BLaER1 treated with 17β-estradiol and CSF1 and Interleukin-3, amounts not matched to agents 10 nM and 100 nM (cell line): ENCODE data around the gene GLIPR1.

Experiments used
- H3K27ac ChIP-seq, 11 experiments: shearing (Covaris generic); formaldehyde crosslinking; 2 replicates each; pipeline ENCODE4 v1.8.1; 2022
- H3K27me3 ChIP-seq, 11 experiments: shearing (Covaris generic); formaldehyde crosslinking; 2 replicates each; pipeline ENCODE4 v1.8.1; 2022
- H3K36me3 ChIP-seq, 11 experiments: shearing (Covaris generic); formaldehyde crosslinking; 2 replicates each; pipeline ENCODE4 v1.8.1; 2022
- H3K4me1 ChIP-seq, 10 experiments: shearing (Covaris generic); formaldehyde crosslinking; 2 replicates each; pipeline ENCODE4 v1.8.1; 2022
- H3K4me2 ChIP-seq, 11 experiments: shearing (Covaris generic); formaldehyde crosslinking; 2 replicates each; pipeline ENCODE4 v1.8.1; 2022
- H3K4me3 ChIP-seq, 10 experiments: shearing (Covaris generic); formaldehyde crosslinking; 2 replicates each; pipeline ENCODE4 v1.8.1; 2022
- H3K9ac ChIP-seq, 11 experiments: shearing (Covaris generic); formaldehyde crosslinking; 2 replicates each; pipeline ENCODE4 v1.8.1; 2022
- H3K9me3 ChIP-seq, 11 experiments: shearing (Covaris generic); formaldehyde crosslinking; replicated peaks in 1 of 11; 2 replicates each; pipeline ENCODE4 v1.8.1; 2022
- H4K20me1 ChIP-seq, 11 experiments: shearing (Covaris generic); formaldehyde crosslinking; 2 replicates each; pipeline ENCODE4 v1.8.1; 2022
- Cebpa-rat ChIP-seq, 11 experiments: shearing (Covaris generic); IDR thresholded peaks; 2 replicates each; pipeline ENCODE4 v1.8.1; 2022

Gene GLIPR1

DNA sequence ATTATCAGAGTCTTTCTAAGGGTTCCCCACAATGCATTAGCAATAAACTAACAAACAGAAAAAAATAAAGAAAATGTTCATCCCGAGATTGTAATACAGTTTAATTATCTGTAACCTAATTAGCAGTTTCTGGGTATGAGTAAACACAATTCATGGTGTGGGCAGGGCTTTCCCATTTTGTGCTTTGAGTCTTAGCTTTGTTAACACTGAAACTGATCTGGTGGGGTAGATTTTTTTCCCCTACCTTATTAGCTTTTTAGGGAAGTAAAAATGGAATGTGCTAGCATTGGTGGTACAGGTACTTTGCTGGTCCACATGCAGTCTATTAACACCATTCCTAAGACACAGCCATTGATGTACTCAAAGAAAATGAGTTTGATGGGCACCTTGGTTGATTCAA, 49.3 kb downstream of the GLIPR1 start:
- TF ChIP-seq Cebpa-rat (IDR thresholded peaks at IDR 0.05), result no peak
- no peaks in the 10 kb centered on the region for H4K20me1 ChIP-seq
- no peak overlapping the region for H3K27ac ChIP-seq
- H3K27me3 ChIP-seq, result no peaks in the 10 kb centered on the region
- no peak overlapping the region for H3K4me3 ChIP-seq
- H3K4me2 ChIP-seq, result no peak overlapping the region
- H3K4me1 ChIP-seq, result peaks cover 5 to 37% (median 26%) of the 10 kb centered on the region in 10 experiments; a peak in 18 of 20 replicates
- H3K36me3 ChIP-seq, result no peaks in the 10 kb centered on the region
- H3K9me3 ChIP-seq, result no peaks in the 10 kb centered on the region
- no peak overlapping the region for H3K9ac ChIP-seq

DNA sequence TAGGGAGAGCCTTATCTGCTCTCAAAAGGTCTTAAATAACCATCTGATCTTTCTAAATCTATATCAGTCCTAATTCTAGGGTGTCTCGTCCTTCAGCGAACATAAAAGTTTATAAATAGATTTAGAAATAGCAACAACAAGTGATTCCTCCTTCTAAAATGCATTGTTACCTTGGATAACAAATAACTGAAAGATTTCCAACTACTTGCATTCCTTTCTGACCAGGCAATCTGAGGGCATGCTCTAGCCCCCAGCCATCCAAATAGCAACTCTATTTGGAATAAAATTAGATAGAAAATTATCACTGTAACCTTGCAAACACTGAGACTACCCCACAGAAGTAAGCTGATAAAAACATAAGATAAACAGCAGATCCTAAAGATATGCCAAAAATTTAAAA, 52.7 kb downstream of the GLIPR1 start:
- peaks cover 0 to 7% (median 5%) of the 10 kb centered on the region in 10 experiments; a peak in 14 of 20 replicates for H3K4me1 ChIP-seq
- H3K27me3 ChIP-seq, result no peaks in the 10 kb centered on the region
- no peak overlapping the region for H3K27ac ChIP-seq
- no peaks in the 10 kb centered on the region for H4K20me1 ChIP-seq
- TF ChIP-seq Cebpa-rat (IDR thresholded peaks at IDR 0.05), result no peak
- H3K36me3 ChIP-seq, result no peaks in the 10 kb centered on the region
- no peak overlapping the region for H3K4me2 ChIP-seq
- no peak overlapping the region for H3K4me3 ChIP-seq
- H3K9ac ChIP-seq, result no peak overlapping the region
- H3K9me3 ChIP-seq, result no peaks in the 10 kb centered on the region

DNA sequence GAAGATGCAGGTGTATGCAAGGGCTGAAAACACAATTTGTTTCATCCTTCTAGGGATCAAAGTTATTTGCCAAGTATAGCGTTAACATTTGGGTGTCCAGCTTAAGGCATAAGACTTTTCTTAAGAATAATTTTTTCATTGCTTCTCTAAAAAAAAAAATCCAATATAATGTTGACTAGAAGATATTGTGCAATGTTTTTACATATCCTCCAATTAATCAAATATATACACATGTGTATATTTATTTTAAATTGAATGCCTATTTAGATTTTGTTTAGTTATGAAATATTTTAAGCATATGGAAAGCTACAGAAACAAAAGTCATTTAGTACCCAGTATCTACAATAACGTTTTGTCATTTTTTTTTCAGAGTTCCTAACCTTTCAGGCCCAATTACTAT, 59.3 kb downstream of the GLIPR1 start:
- Histone ChIP-seq H3K27me3 (no peaks in the 10 kb centered on the region), H3K27ac (no peak overlapping the region), H3K4me3 (no peak overlapping the region), H3K4me1 (no peaks in the 10 kb centered on the region), H3K4me2 (no peak overlapping the region), H3K9me3 (no peaks in the 10 kb centered on the region), H3K9ac (no peak overlapping the region), H4K20me1 (no peaks in the 10 kb centered on the region), H3K36me3 (no peaks in the 10 kb centered on the region)
- no peak for TF ChIP-seq Cebpa-rat (IDR thresholded peaks at IDR 0.05)

DNA sequence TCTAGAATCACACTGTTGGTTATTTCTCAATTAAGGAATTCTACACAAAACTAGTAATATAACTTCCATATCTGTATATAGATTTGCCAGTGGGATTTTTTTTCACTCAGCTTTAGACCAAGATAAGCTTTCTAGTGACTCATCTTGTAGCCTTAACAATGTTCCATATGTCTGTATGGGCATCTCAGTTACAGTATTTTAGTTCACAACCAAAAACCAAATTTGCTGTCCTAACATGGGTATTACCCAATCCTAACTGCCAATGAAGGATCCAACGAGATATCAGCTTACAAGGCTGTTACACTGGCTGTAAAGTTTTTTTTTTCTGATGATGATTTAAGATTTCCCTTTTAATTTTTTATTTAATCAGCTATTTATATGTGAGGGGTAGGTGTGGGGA, 62.4 kb downstream of the GLIPR1 start:
- no peaks in the 10 kb centered on the region for H4K20me1 ChIP-seq
- H3K4me1 ChIP-seq, result no peaks in the 10 kb centered on the region
- no peak overlapping the region for H3K9ac ChIP-seq
- no peak overlapping the region for H3K4me2 ChIP-seq
- H3K36me3 ChIP-seq, result no peaks in the 10 kb centered on the region
- H3K4me3 ChIP-seq, result no peak overlapping the region
- no peaks in the 10 kb centered on the region for H3K9me3 ChIP-seq
- no peaks in the 10 kb centered on the region for H3K27me3 ChIP-seq
- no peak for TF ChIP-seq Cebpa-rat (IDR thresholded peaks at IDR 0.05)
- H3K27ac ChIP-seq, result no peak overlapping the region

DNA sequence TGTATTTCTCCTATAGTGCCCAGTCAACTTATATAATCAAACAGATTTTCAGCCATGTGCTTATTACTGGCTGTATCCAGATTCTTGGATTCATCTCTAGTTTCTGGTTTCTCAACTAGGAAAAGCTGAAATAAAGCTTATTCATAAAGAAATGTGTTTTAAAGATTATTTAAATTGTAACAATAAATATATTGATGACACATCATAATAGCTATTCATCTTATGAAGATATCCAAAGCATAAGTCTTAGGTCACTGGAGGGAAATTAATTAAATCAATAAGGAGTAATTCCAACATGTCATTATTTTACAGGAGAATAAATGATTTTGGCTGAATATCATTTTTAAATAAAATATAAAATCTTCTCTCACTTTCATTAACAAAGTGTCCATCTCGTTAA, 63.0 kb downstream of the GLIPR1 start:
- Histone ChIP-seq H3K27ac (no peak overlapping the region), H3K4me2 (no peak overlapping the region)

DNA sequence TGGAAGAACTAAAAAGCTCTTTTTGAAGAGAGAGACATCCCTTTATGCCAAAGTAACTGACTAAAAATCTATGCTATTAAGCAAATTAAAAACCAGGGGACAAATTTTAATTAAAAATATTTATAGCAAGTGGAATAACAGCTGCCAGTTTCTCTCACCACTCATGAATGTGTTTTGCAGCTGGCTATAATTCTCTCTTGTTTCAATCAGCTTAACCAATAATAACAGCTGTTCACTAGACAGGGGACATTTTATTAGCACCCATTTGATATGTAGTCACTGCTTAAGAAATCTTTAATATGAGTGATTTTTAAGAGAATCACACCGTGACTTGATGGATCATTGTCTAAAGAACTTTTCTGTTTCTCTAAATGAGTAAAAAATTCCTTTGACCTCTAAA, 65.1 kb downstream of the GLIPR1 start:
- Histone ChIP-seq H3K4me3 (no peak overlapping the region), H3K4me1 (no peaks in the 10 kb centered on the region), H3K36me3 (no peaks in the 10 kb centered on the region), H3K27me3 (no peaks in the 10 kb centered on the region), H4K20me1 (no peaks in the 10 kb centered on the region), H3K4me2 (no peak overlapping the region), H3K27ac (no peak overlapping the region), H3K9ac (no peak overlapping the region), H3K9me3 (no peaks in the 10 kb centered on the region)
- TF ChIP-seq Cebpa-rat (IDR thresholded peaks at IDR 0.05), result no peak

More for the DNA sequence above, 63.0 kb downstream of the GLIPR1 start:
- no peaks in the 10 kb centered on the region for H3K27me3 ChIP-seq
- no peaks in the 10 kb centered on the region for H3K9me3 ChIP-seq
- H3K4me1 ChIP-seq, result no peaks in the 10 kb centered on the region
- H3K9ac ChIP-seq, result no peak overlapping the region
- no peaks in the 10 kb centered on the region for H3K36me3 ChIP-seq
- no peaks in the 10 kb centered on the region for H4K20me1 ChIP-seq
- no peak overlapping the region for H3K4me3 ChIP-seq
- TF ChIP-seq Cebpa-rat (IDR thresholded peaks at IDR 0.05), result no peak

DNA sequence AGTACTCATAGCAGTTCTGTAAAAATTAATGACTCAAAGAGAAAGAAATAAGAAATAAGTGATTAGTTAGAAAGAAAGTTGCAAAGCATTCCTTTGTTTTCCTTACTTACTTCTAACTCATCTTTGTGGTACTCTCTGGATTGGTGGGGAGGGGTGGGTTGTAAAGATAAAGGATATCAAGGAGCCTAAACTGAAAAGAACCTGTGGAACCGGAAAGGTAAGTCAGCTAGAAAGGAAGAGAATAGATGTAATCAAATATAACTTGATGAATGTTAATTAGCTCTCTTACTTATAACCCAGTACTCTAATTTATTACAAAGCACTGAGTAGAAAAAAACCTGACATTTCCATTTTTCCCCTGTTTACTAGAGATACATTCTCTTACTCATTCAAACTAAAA, 68.3 kb downstream of the GLIPR1 start:
- Histone ChIP-seq H3K4me1 (peaks cover 7 to 12% (median 9%) of the 10 kb centered on the region in 10 experiments), H4K20me1 (no peaks in the 10 kb centered on the region), H3K36me3 (no peaks in the 10 kb centered on the region), H3K27ac (no peak overlapping the region), H3K9me3 (no peaks in the 10 kb centered on the region), H3K4me3 (no peak overlapping the region), H3K9ac (no peak overlapping the region), H3K27me3 (no peaks in the 10 kb centered on the region), H3K4me2 (no peak overlapping the region)
- no peak for TF ChIP-seq Cebpa-rat (IDR thresholded peaks at IDR 0.05)

DNA sequence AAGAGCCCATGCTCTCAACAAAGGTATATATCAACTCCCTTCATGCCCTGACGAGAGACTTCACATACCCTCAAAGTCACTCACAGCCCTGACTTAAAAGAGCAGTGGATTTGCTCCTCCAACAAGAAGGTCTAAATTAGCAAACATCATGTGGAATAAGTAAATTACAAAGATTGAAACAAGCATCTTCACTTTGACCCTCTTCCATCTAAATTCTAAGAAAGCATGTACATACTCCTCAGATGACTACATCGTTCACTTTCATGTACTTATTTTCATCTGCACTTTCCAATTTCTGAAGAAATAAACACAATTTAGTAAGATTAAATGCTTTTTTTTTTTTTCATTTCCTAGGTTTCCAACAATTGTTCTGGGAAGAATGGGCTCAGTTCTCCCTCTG, 69.4 kb downstream of the GLIPR1 start:
- no peaks in the 10 kb centered on the region for H3K9me3 ChIP-seq

DNA sequence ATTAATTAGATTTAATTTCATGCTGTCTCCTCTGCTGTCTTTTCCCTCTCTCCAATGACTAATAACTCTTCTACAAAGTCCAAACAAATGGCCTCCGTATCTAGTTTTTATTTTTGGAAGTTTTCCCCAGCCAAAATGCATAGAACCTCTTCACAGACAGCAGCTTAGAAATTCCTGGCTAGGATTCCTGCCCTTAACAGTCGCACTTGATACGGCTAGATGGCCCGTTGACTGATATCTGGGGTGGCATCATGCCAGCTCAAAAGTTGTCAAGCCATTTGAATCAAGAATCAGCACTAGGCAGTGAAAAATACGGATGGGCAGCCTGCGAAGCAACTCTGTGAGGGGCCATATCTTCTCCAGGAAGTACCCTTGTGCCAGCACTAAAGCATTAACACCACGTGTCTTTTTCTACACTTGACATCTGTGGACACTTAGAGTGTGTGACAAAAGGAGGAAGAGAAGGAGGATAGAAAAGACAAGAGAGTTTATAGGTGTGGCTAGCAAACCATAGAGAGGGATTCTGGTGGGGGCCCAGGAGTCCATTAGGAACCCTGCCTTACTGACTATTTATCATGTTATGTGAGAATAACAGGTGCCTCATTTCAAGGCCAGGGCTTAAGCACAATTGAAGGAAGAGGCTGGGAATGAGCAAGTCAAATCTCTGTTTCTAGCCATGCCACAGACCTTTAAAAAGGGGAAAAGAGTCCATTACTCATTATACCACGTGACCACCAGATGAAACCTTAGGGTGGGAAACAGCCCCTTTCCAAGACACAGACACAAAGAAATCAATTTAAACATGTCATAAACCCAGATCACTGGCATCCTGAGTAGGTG, 70.1 kb downstream of the GLIPR1 start:
- H4K20me1 ChIP-seq, result no peaks in the 10 kb centered on the region
- H3K36me3 ChIP-seq, result no peaks in the 10 kb centered on the region
- peaks cover 9 to 20% (median 17%) of the 10 kb centered on the region in 10 experiments for H3K4me1 ChIP-seq
- H3K27me3 ChIP-seq, result no peaks in the 10 kb centered on the region
- H3K4me3 ChIP-seq, result no peak overlapping the region
- no peak for TF ChIP-seq Cebpa-rat (IDR thresholded peaks at IDR 0.05)
- no peak overlapping the region for H3K4me2 ChIP-seq
- H3K27ac ChIP-seq, result no peak overlapping the region
- no peak overlapping the region for H3K9ac ChIP-seq
- no peaks in the 10 kb centered on the region for H3K9me3 ChIP-seq

More for the DNA sequence above, 69.4 kb downstream of the GLIPR1 start:
- peaks cover 9 to 20% (median 17%) of the 10 kb centered on the region in 10 experiments for H3K4me1 ChIP-seq
- H3K4me2 ChIP-seq, result no peak overlapping the region
- TF ChIP-seq Cebpa-rat (IDR thresholded peaks at IDR 0.05), result no peak
- no peaks in the 10 kb centered on the region for H3K36me3 ChIP-seq
- H4K20me1 ChIP-seq, result no peaks in the 10 kb centered on the region
- no peak overlapping the region for H3K9ac ChIP-seq
- H3K27me3 ChIP-seq, result no peaks in the 10 kb centered on the region
- H3K4me3 ChIP-seq, result no peak overlapping the region
- no peak overlapping the region for H3K27ac ChIP-seq

DNA sequence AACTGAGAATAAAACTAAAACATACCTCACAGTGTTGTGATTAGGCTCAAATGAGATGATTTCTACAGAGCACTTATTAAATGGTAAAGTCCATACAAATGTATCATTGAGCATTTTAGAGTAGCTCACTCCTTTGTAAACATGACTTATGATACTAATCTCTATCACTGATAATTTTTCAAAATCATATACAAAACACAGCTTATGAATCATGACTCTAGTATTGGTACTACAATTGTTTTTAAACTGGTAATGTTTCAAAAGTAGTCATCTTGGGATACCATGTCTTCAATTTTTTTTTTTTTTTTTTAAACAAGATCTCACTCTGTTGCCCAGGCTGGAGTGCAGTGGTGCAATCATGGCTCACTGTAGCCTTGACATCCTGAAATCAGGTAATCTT, 70.9 kb downstream of the GLIPR1 start:
- no peaks in the 10 kb centered on the region for H3K27me3 ChIP-seq
- H4K20me1 ChIP-seq, result no peaks in the 10 kb centered on the region
- H3K36me3 ChIP-seq, result no peaks in the 10 kb centered on the region
- H3K9me3 ChIP-seq, result no peaks in the 10 kb centered on the region
- no peak overlapping the region for H3K4me3 ChIP-seq
- TF ChIP-seq Cebpa-rat (IDR thresholded peaks at IDR 0.05), result no peak
- no peak overlapping the region for H3K4me2 ChIP-seq
- H3K9ac ChIP-seq, result no peak overlapping the region
- peaks cover 9 to 27% (median 19%) of the 10 kb centered on the region in 10 experiments for H3K4me1 ChIP-seq
- H3K27ac ChIP-seq, result no peak overlapping the region
